Activated CD4-positive, alpha-beta memory T cell treated with anti-CD3 and anti-CD28 coated beads for 36 hours (primary cell): ENCODE results near the gene EHF. TPM values are rescaled to one million over a fixed set of nuclear protein-coding genes. Genes with fewer than 3 reads are reported as not detected.

Experiments used
- CTCF ChIA-PET: fragments of 350-600 bp; sonication (Branson Sonifier 250); formaldehyde crosslinking; loops from one replicate; lab custom pipeline; 2021; ENCODE audit warnings: antibody characterized with exemption, inconsistent platforms; lab: Charles Lee
- POLR2A ChIA-PET: fragments of 350-600 bp; sonication (Branson Sonifier 250); formaldehyde crosslinking; loops from one replicate; lab custom pipeline; 2021; ENCODE audit warnings: antibody characterized with exemption; lab: Charles Lee
- DNase-seq: peaks from one replicate; pipeline ENCODE4 v3.0.0-alpha.2; 2020
- H3K27ac Mint-ChIP-seq: one replicate; pipeline ENCODE4 v1.8.0; 2021; ENCODE audit warnings: mixed read lengths
- H3K27me3 Mint-ChIP-seq: one replicate; pipeline ENCODE4 v1.8.0; 2021; ENCODE audit warnings: mixed read lengths
- H3K36me3 Mint-ChIP-seq: one replicate; pipeline ENCODE4 v1.8.0; 2021; ENCODE audit warnings: mixed read lengths
- H3K4me1 Mint-ChIP-seq: one replicate; pipeline ENCODE4 v1.8.0; 2021; ENCODE audit warnings: low read depth, mixed read lengths
- H3K4me3 Mint-ChIP-seq: one replicate; pipeline ENCODE4 v1.8.0; 2021; ENCODE audit warnings: mild to moderate bottlenecking, mixed read lengths
- H3K9me3 Mint-ChIP-seq: one replicate; pipeline ENCODE4 v1.8.0; 2021; ENCODE audit warnings: mixed read lengths
- intact Hi-C: fragments of 100-400 bp; cut with micrococcal nuclease; formaldehyde crosslinking; loops from one replicate; pipeline ENCODE4 v1.15.1; 2023
- total RNA-seq, 2 experiments: library from RNA; stranded (reverse); gene quantifications; one replicate each; pipeline ENCODE4 v1.2.3, GENCODE V29; 2021

The EHF gene
- total RNA-seq: not detected

DNA sequence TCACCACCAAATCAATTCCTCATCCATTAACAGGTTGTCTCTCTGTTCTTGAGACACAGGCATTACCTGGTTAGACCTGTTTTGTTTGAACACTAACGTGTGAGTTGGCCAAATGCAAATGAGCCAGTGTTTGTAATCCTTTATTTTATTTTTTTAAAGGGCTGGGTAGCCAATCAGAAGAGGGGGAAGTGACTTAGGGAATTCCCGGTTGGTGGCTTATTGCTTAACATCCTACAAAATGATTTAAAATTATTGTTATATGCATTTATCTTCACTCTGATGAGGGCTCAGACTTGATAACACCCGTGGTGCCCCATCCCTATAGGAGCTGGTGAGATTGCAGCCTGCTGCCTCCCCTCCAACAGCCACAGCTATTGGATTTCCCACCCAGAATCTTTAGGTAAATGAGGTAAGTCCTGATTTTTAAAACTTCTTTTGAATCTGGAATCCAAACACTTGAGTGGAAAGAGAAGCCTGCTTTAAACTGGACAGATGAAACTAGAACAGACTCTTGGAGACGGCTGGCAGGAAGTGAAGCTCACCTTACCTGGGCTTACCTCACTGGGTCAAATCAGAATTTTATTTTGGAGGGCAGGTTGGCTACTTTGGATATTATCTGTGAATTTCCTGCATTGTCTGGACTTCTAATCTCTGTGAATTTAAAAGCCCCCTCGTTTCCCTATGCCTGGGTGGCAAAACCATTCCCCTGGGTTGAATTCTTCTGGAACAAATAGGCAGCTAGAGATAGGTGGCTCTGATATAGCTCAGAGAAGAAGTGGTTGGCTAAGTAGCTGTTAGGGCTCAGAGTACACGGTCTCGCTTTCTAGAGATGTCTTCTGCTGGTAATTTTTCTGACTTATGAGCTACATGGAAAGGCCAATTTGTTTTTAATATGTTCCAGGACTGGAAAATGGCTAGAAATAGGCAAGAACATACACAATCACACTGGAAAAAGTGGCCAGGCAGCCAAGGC is at the start of gene EHF:
Gene EHF (plus strand): TSS at position 274 of the 973 bp plus-strand sequence. CDS start 21,538 bp downstream, outside the sequence.
- H3K4me3 Mint-ChIP-seq: no peak within 1 kb of the TSS
- peaks cover 6% of the 10 kb centered on the region for H3K4me1 Mint-ChIP-seq
- no peak for DNase-seq
- H3K27me3 Mint-ChIP-seq: peaks cover 37% of the 10 kb centered on the region
- ChIA-PET POLR2A (no interaction called here), CTCF (interaction anchor here (0.8 kb wide), 1 partner anchor 14 kb away, joined by 3 read pairs; no protein-coding TSS in a partner anchor)
- intact Hi-C loops: no loop called here
- no peak within 1 kb of the TSS for H3K27ac Mint-ChIP-seq
- H3K9me3 Mint-ChIP-seq: no peaks in the 10 kb centered on the region
- H3K36me3 Mint-ChIP-seq: no peaks in the 10 kb centered on the region

DNA sequence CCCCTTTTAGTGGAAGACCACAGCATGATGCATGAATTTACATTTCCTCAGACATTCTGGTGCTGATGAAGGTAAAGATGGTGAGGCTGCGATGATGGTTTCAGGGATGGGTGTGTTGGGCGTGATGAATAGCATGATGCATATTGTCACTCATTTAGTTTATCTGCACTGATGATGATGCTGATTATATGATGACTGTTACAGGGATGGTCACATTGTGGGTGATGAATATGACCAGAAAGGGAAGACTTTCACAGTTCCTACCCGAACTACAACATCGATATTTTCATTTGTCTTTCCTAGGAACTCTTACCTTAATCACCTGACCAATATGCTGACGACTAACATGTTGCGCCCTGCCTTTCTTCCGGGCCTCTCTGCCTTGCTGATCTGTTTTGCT is 47.4 kb upstream of the EHF start:
- intact Hi-C loops: no loop called here
- DNase-seq: no peak
- Mint-ChIP-seq H3K9me3 (no peaks in the 10 kb centered on the region), H3K27ac (no peak overlapping the region), H3K4me1 (no peaks in the 10 kb centered on the region), H3K4me3 (no peak overlapping the region), H3K27me3 (peaks cover 35% of the 10 kb centered on the region), H3K36me3 (no peaks in the 10 kb centered on the region)
- POLR2A ChIA-PET: no interaction called here
- CTCF ChIA-PET: no interaction called here

DNA sequence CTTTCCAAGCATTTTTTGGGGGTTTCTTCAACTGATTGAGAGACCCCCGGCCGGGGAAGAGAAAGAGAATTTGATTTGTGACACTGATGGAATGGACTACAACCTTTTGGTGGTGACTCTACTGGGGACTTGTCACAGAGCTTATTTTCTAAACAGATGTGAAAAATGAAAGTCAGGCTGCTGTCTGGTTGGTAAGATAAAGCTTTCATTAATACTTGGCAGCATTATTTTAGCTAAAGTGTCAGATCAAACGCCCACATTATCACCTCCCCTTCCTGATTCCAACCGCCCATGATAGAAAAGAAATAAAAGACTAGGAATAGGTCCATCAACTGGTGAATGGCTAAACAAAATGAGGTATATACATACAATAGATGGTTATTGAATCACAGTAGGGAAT is 45.6 kb upstream of the EHF start:
- H3K9me3 Mint-ChIP-seq: no peaks in the 10 kb centered on the region
- no peak for DNase-seq
- H3K4me1 Mint-ChIP-seq: no peaks in the 10 kb centered on the region
- H3K27me3 Mint-ChIP-seq: peaks cover 40% of the 10 kb centered on the region
- CTCF ChIA-PET: interaction anchor here (1.0 kb wide), 1 partner anchor 10 kb away, joined by 3 read pairs; no protein-coding TSS in a partner anchor
- H3K36me3 Mint-ChIP-seq: no peaks in the 10 kb centered on the region
- intact Hi-C loops: no loop called here
- POLR2A ChIA-PET: no interaction called here
- no peak overlapping the region for H3K27ac Mint-ChIP-seq
- no peak overlapping the region for H3K4me3 Mint-ChIP-seq

DNA sequence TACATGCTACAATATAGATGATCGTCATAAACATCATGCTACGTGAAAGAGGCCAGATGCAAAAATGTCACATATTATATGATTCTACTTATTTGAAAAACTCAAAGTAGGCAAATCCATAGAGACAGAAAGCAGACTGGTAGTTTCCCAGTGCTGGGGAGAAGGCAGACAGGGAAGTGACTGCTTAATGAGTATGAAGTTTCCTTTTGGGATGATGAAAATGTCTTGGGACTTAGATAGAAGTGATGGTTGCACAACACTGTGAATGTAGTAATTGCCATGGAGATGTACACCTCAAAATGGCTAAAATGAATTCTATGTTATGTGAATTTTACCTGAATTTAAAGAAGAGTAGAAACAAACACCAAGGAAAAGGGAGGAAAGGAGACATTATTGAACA is 45.2 kb upstream of the EHF start:
- no peaks in the 10 kb centered on the region for H3K36me3 Mint-ChIP-seq
- H3K27ac Mint-ChIP-seq: no peak overlapping the region
- intact Hi-C loops: no loop called here
- no peaks in the 10 kb centered on the region for H3K9me3 Mint-ChIP-seq
- H3K27me3 Mint-ChIP-seq: peaks cover 42% of the 10 kb centered on the region
- CTCF ChIA-PET: interaction anchor here (1.0 kb wide), 1 partner anchor 10 kb away, joined by 3 read pairs; no protein-coding TSS in a partner anchor
- H3K4me1 Mint-ChIP-seq: no peaks in the 10 kb centered on the region
- H3K4me3 Mint-ChIP-seq: no peak overlapping the region
- POLR2A ChIA-PET: no interaction called here
- no peak for DNase-seq

DNA sequence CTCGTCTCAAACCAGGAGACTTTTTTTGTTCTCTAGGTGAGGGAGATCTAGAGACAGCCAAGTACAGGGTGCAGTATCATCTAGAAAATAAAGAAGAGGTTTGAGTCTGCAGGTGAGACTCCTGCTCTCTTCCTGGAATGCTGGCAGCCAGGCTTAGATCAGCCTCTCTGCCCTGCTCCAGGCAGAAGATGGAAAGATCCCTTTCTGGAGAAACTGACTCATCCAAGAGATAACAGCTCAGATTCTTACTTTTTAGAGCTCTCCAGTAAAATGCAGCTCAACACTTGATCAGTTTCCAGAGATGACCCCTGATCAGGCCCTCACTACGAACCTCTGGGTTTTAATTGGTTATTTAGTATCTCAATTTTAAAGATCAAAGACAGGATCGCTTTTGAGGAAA is 44.6 kb upstream of the EHF start:
- no peak for DNase-seq
- intact Hi-C loops: no loop called here
- Mint-ChIP-seq H3K9me3 (no peaks in the 10 kb centered on the region), H3K4me3 (no peak overlapping the region), H3K36me3 (no peaks in the 10 kb centered on the region), H3K27ac (no peak overlapping the region), H3K4me1 (no peaks in the 10 kb centered on the region), H3K27me3 (peaks cover 44% of the 10 kb centered on the region)
- POLR2A ChIA-PET: no interaction called here
- CTCF ChIA-PET: no interaction called here

DNA sequence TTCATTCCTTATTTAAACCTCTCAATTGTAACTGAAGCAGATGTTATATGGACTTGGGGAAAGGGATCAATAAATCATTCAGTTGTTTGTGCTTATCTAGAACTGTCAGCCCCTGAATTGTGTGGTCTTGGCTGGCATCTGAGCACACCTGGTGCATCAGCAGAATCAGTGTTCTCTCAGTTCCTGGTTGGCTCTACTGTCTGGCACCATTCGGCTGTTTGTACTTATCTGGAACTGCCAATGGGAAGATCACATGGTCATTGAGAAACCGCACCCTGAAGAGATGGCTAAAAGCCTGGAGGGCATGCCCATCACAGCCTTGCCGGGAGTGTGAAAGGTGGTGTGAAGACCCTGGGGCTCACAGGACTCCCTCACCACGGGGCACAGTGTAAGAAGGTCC is 37.1 kb upstream of the EHF start:
- peaks cover 22% of the 10 kb centered on the region for H3K27me3 Mint-ChIP-seq

DNA sequence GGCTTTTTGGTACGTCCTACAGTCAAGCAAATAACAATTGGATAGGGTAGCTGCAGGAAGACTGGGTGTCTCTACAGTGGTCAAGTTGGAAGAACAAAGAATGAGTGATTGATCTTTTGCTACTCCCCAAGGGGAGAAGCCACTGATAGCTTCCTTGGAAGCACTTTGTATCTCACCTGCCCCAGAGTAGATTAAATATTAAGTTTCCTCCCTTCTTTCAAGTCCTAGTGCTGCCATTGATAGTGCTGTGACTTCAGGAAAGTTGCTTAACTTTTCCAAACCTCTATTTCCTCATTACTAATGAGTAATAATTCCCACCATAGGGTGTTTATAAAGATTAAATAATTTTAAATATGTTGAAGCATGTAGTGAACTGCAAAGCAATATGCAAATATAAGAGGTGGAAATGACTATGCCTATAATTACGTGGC is 35.6 kb upstream of the EHF start:
- Mint-ChIP-seq H3K4me1 (no peaks in the 10 kb centered on the region), H3K27me3 (peaks cover 17% of the 10 kb centered on the region), H3K4me3 (no peak overlapping the region), H3K9me3 (no peaks in the 10 kb centered on the region), H3K27ac (no peak overlapping the region), H3K36me3 (no peaks in the 10 kb centered on the region)
- ChIA-PET POLR2A (no interaction called here), CTCF (interaction anchor here (0.8 to 4.8 kb wide), 34 partner anchors 9 to 962 kb away, joined by 3 to 39 read pairs (median 5); partner anchors contain the start of genes APIP and PDHX)
- intact Hi-C loops: loop anchor here (5.0 to 10.0 kb wide), 3 partner anchors 71 to 899 kb away; partner anchors contain the start of gene ELF5
- no peak for DNase-seq

More for the DNA sequence above, 37.1 kb upstream of the EHF start:
- no peak for DNase-seq
- Mint-ChIP-seq H3K9me3 (no peaks in the 10 kb centered on the region), H3K36me3 (no peaks in the 10 kb centered on the region), H3K4me1 (no peaks in the 10 kb centered on the region), H3K27ac (no peak overlapping the region), H3K4me3 (no peak overlapping the region)
- ChIA-PET POLR2A (no interaction called here), CTCF (no interaction called here)
- intact Hi-C loops: loop anchor here (10.0 kb wide), 2 partner anchors 69 to 901 kb away; partner anchors contain the start of gene ELF5

DNA sequence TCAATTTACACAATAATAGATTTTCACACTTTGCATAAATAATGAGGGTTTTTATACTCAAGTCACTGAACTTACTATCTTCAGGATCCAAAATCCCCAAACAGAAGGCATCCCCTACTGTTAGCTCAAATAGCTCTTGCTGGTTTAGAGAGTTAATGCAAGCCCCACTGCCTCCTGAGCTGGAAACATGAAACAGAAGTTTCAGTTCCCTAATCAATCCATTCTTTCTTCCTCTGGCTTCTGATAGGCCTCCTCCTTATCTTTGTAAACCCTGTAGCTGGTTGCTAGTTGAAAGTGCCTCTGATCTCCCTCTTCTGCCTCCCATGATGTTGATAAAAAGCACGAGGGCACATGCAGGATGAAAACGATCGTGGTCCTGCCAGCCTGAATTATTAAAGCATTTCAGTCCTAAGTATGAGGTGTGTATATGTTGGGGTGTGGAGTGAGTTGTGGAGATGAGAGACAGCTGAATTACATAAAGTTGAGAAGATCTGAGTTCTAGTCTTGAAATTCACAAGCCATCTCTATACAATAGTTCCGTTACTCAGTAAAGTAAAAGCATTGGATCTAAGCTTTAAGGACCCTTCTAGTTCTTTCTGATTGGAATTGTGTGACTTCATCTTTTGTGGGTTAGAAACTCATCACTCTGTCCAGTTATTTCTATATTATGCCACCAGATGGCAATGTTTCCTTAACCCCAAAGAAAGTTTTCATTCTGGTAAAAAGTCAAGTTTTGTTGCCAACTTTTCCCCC is 35.0 kb upstream of the EHF start:
- intact Hi-C loops: loop anchor here (1.0 to 10.0 kb wide), 6 partner anchors 68 to 899 kb away; partner anchors contain the start of gene ELF5
- Mint-ChIP-seq H3K9me3 (no peaks in the 10 kb centered on the region), H3K4me1 (no peaks in the 10 kb centered on the region), H3K4me3 (no peak overlapping the region), H3K27ac (no peak overlapping the region), H3K36me3 (no peaks in the 10 kb centered on the region), H3K27me3 (peaks cover 14% of the 10 kb centered on the region)
- POLR2A ChIA-PET: no interaction called here
- CTCF ChIA-PET: interaction anchor here (0.7 to 4.8 kb wide), 46 partner anchors 9 to 962 kb away, joined by 3 to 39 read pairs (median 5); partner anchors contain the start of genes APIP and PDHX
- no peak for DNase-seq

DNA sequence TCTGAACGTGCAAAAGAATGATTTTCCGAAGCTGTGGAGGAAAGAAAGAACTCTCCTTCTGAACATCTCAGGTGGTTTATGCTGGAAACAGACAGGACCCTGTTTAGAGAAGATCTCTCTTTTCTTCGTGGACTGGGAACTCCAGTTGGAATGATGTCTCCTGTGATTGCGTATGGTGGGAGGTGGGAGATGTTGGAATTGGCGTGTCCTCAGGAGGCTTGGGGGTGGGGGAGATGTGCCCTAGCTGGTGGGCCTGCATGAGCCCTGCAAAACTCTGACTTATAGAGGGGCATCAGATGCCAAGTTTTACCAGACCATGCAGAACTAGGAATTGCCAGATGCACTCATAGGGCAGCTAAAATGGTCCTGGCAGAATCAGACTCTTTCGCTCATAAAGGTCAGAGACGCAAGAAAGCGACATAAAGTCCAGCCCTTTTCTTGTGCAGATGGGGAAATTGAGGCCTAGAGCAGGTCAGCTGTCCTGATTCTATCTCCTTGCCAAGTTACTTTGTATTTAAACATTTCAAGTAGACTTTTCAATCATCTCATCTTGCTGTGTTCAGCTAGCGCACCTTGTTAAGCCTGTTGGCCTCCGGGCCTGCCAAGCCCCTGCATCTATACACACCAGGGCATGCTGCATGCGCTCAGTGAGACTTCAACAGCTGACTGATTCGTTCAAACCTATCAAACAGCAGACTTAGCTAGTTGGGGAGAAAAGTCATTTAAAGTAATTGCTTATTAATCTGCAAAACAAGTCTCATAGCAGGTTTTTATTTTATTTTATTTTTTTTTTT is 34.2 kb upstream of the EHF start:
- no peaks in the 10 kb centered on the region for H3K4me1 Mint-ChIP-seq
- H3K4me3 Mint-ChIP-seq: no peak overlapping the region
- POLR2A ChIA-PET: no interaction called here
- intact Hi-C loops: loop anchor here (1.0 to 10.0 kb wide), 6 partner anchors 68 to 898 kb away; partner anchors contain the start of gene ELF5
- no peak overlapping the region for H3K27ac Mint-ChIP-seq
- no peaks in the 10 kb centered on the region for H3K36me3 Mint-ChIP-seq
- CTCF ChIA-PET: interaction anchor here (0.7 to 4.8 kb wide), 45 partner anchors 8 to 902 kb away, joined by 3 to 39 read pairs (median 5); partner anchors contain the start of genes APIP and PDHX
- no peaks in the 10 kb centered on the region for H3K9me3 Mint-ChIP-seq
- H3K27me3 Mint-ChIP-seq: peaks cover 14% of the 10 kb centered on the region
- DNase-seq: no peak

DNA sequence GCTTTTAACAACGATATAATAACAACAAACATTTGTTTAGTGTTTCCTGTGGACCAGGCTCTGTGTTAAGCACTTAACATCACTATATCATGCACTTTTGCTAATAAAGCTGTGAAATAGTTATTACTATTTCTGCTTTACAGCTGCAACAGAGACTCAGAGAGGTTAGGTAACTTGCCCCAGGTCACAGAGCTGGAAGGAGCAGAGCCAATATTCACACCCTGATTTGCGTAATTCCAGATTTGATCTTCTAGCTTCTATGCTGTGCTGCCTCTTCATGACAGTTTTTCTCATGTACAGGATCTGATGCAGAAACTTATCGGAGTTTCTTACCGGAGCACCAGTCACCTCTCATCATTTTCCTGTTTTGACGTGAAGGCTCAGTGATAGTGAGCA is 33.6 kb upstream of the EHF start:
- no peak for DNase-seq
- Mint-ChIP-seq H3K27me3 (peaks cover 14% of the 10 kb centered on the region), H3K4me1 (no peaks in the 10 kb centered on the region), H3K36me3 (no peaks in the 10 kb centered on the region), H3K9me3 (no peaks in the 10 kb centered on the region), H3K27ac (no peak overlapping the region), H3K4me3 (no peak overlapping the region)
- intact Hi-C loops: loop anchor here (5.0 to 10.0 kb wide), 3 partner anchors 72 to 898 kb away; partner anchors contain the start of gene ELF5
- CTCF ChIA-PET: interaction anchor here (1.0 to 4.8 kb wide), 21 partner anchors 9 to 827 kb away, joined by 3 to 39 read pairs (median 6); partner anchors contain the start of genes APIP and PDHX
- POLR2A ChIA-PET: no interaction called here

DNA sequence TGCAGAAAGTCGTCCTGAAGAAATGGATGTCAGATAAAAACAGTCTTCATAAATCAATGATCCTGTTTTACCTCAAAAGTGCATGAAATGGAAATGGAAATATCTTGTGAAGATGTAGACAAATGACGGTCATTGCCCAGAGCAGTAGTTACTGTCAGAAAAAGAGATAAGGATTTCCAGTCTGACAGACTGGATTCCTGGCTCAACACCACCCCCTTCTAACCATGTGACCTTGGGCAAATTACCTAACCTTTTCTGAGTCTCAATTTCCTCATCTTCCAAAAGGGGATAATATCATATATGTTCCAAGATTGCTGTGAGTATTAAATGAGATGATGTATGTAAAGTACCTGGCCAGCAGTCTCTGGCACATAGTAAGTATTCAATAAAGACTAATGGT is 32.9 kb upstream of the EHF start:
- Mint-ChIP-seq H3K9me3 (no peaks in the 10 kb centered on the region), H3K4me1 (no peaks in the 10 kb centered on the region), H3K4me3 (no peak overlapping the region), H3K36me3 (no peaks in the 10 kb centered on the region), H3K27ac (no peak overlapping the region), H3K27me3 (peaks cover 17% of the 10 kb centered on the region)
- CTCF ChIA-PET: interaction anchor here (1.0 to 4.8 kb wide), 7 partner anchors 9 to 805 kb away, joined by 3 to 39 read pairs (median 13); no protein-coding TSS in a partner anchor
- intact Hi-C loops: loop anchor here (5.0 to 10.0 kb wide), 3 partner anchors 73 to 897 kb away; partner anchors contain the start of gene ELF5
- POLR2A ChIA-PET: no interaction called here
- no peak for DNase-seq
